H1 (cell line): Measurements from ENCODE around the gene CLRN2. TPM values are rescaled to one million over a fixed set of nuclear protein-coding genes. Genes with fewer than 3 reads are reported as not detected.

Experiments used
- HDAC6 ChIP-seq: IDR thresholded peaks from one replicate; pipeline ENCODE4 v1.7.1; 2012; ENCODE audit warnings: low read depth, mild to moderate bottlenecking, inconsistent platforms, low read length, moderate library complexity
- TBP ChIP-seq: IDR thresholded peaks from 2 replicates; pipeline ENCODE4 v1.6.1; 2011; ENCODE audit warnings: low read depth, low read length, improper control_type of control experiment
- polyA plus RNA-seq, 7 experiments: library from polyadenylated mRNA; depleted of rRNA in 3 of 7; stranded (reverse) in 5 of 7; unstranded in 2 of 7; fragments of >200 nt in 5 of 7; fragments of 200-250 nt in 2 of 7; gene quantifications; 1 replicate in 5 of 7; 2 replicates in 1 of 7; 4 replicates in 1 of 7; pipeline versions ENCODE4 v1.2.1 to v1.2.3, GENCODE V29; 2011 to 2013; ENCODE audit warnings: missing spikeins in 2 of 7, mixed read lengths in 2 of 7
- total RNA-seq: library from RNA; stranded (reverse); fragmentation: NEBNext Ultra II Directional; extraction: Animal tissue kit (Norgen Biotek cat#: 25700); gene quantifications from 2 replicates; pipeline ENCODE4 v1.2.1, GENCODE V29; 2021

Gene CLRN2
- total and polyA plus RNA-seq, 2 of the 8 experiments (the other 6 are each of a cell fraction or from before 2014, with no cell fraction given): not detected

DNA sequence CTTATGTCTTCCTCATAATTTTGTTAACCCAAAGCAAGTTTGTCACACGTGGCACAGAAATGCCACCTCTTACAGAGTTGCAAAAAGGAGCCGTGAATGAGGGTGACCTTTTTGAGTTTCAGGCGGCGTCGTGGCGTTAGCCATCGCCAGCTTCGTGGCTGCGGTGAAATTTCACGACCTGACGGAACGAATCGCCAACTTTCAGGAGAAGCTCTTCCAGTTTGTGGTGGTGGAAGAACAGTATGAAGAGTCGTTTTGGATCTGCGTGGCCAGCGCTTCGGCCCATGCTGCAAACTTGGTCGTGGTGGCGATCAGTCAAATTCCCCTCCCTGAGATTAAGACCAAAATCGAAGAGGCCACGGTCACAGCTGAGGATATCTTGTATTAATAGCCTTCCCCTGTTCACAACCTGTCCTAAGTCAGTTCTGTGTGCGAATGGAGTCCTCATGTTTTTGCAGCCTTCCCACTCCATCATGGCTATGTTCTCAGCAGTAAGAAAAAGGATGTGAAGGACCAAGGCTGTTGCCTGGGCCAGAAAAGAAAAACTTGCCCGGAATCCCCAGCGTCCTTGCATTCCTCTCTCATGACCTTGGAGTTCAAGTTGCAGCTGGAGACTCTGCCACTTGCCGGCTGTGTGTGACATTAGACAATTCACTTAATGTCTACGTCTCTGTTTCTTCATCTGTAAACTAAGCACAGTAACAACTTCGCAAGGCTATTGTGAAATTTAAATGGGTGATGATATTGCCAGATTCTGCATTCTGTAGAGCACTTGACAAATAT is 11.9 kb downstream of the CLRN2 start (continued):
- no peak for TF ChIP-seq TBP
- no peak for TF ChIP-seq HDAC6
